ENCODE measurements around the gene ZNF428. TPM values are rescaled to one million over a fixed set of nuclear protein-coding genes. Genes with fewer than 3 reads are reported as not detected.
A peak's percentile ranks its signal among the peaks of the same experiment; 100 is the strongest.
"Not testable (repeated sequence)": the region's sequence is repeated elsewhere in the genome, so short reads cannot be mapped to it uniquely, and the experiment has no call there.

The ZNF428 gene
- total and polyA plus RNA-seq, 10 donors: 19.9 to 54.7 (median 27.7) TPM

DNA sequence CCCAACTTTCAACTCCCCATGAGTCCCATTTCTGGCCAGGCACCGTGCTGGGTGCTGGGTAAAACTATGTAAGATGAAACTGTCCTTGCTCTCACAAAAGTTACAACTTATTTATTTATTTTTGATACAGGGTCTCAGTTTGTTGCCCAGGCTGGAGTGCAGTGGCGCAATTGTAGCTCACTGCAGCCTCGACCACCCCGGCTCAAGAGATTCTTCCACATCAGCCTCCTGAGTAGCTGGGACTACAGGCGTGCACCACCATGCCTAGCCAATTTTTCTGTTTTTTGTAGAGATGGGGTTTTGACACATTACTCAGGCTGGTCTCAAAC is 33.1 kb upstream of the ZNF428 start:
- H3K27me3 ChIP-seq (replicated peaks in 1 of 7): no peaks in the 10 kb centered on the region
- H3K36me3 ChIP-seq: peaks cover 0 to 100% (median 53%) of the 10 kb centered on the region in 6 donors
- DNase-seq: no peak
- peaks cover 0 to 6% (median 0%) of the 10 kb centered on the region in 8 donors for H3K9me3 ChIP-seq
- peaks cover 0 to 11% (median 5%) of the 10 kb centered on the region in 6 donors for H3K4me1 ChIP-seq
- no peak for TF ChIP-seq POLR2AphosphoS5 (IDR thresholded peaks at IDR 0.05)
- TF ChIP-seq, protein P1, sequence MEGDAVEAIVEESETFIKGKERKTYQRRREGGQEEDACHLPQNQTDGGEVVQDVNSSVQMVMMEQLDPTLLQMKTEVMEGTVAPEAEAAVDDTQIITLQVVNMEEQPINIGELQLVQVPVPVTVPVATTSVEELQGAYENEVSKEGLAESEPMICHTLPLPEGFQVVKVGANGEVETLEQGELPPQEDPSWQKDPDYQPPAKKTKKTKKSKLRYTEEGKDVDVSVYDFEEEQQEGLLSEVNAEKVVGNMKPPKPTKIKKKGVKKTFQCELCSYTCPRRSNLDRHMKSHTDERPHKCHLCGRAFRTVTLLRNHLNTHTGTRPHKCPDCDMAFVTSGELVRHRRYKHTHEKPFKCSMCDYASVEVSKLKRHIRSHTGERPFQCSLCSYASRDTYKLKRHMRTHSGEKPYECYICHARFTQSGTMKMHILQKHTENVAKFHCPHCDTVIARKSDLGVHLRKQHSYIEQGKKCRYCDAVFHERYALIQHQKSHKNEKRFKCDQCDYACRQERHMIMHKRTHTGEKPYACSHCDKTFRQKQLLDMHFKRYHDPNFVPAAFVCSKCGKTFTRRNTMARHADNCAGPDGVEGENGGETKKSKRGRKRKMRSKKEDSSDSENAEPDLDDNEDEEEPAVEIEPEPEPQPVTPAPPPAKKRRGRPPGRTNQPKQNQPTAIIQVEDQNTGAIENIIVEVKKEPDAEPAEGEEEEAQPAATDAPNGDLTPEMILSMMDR (IDR thresholded peaks at IDR 0.05 in 8 of 11, conservative IDR thresholded peaks at IDR 0.05 in 3 of 11): peak in 4 of 11 experiments; percentile 12 to 37 (median 21)
- TF ChIP-seq POLR2A (IDR thresholded peaks at IDR 0.05): no peak
- H3K27ac ChIP-seq: no peak overlapping the region
- no peak overlapping the region for H3K4me3 ChIP-seq
- WGBS, 5 donors: 66 to 82% (median 75%) methylated on average over 5 of the region's 5 CpGs
- intact Hi-C loops (cut with DNase I; ENCODE audit: low total_unique reads): no loop called here

- no peak for DNase-seq
- TF ChIP-seq POLR2AphosphoS5 (IDR thresholded peaks at IDR 0.05) (peak in 1 of 3 donors; percentile 25), POLR2A (IDR thresholded peaks at IDR 0.05) (no peak)
- TF ChIP-seq, protein P1 (IDR thresholded peaks at IDR 0.05 in 8 of 11, conservative IDR thresholded peaks at IDR 0.05 in 3 of 11): peak; percentile 35 to 77 (median 73)
- WGBS, 5 donors: 62 to 77% (median 64%) methylated on average over 14 of the region's 14 CpGs
- Histone ChIP-seq H3K36me3 (peaks cover 0 to 100% (median 53%) of the 10 kb centered on the region in 6 donors), H3K27me3 (replicated peaks in 1 of 7) (no peaks in the 10 kb centered on the region), H3K27ac (no peak overlapping the region), H3K4me3 (peak overlapping the region in 1 of 8 donors; percentile 37), H3K4me1 (peaks cover 0 to 11% (median 5%) of the 10 kb centered on the region in 6 donors), H3K9me3 (peaks cover 0 to 6% (median 0%) of the 10 kb centered on the region in 8 donors)
- intact Hi-C loops (cut with DNase I; ENCODE audit: low total_unique reads): no loop called here
These were observed 32.5 kb upstream of the ZNF428 start for GRCh38 chr19:43651758-43652545.

DNA sequence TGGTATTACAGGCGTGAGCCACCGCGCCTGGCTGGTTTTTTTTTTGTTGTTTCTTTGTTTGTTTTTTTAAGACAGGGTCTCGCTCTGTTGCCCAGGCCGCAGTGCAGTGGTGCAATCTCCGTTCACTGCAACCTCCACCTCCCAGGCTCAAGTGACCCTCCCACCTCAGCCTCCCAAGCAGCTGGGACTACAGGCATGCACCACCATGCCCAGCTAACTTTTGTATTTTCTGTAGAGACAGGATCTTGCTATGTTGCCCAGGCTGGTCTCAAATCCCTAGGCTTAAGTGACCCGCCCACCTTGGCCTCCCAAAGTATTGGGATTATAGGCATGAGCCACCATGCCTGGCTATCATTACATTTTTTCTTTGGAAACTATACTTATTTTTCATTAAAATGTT is 30.8 kb upstream of the ZNF428 start:
- intact Hi-C loops (cut with DNase I; ENCODE audit: low total_unique reads); DNase-seq; H3K4me3 ChIP-seq; H3K27ac ChIP-seq; H3K9me3 ChIP-seq; H3K27me3 ChIP-seq (replicated peaks in 1 of 7): not testable (repeated sequence)
- Histone ChIP-seq H3K4me1 (peaks cover 0 to 11% (median 5%) of the 10 kb centered on the region in 6 donors), H3K36me3 (peaks cover 0 to 97% (median 43%) of the 10 kb centered on the region in 6 donors)
- WGBS, 5 donors: 92 to 96% (median 95%) methylated on average over 7 of the region's 7 CpGs

- peaks cover 0 to 11% (median 5%) of the 10 kb centered on the region in 6 donors for H3K4me1 ChIP-seq
- no peak overlapping the region for H3K4me3 ChIP-seq
- WGBS, 5 donors: 69 to 89% (median 81%) methylated on average over 2 of the region's 2 CpGs
- no peak overlapping the region for H3K27ac ChIP-seq
- intact Hi-C loops (cut with DNase I; ENCODE audit: low total_unique reads): no loop called here
- H3K36me3 ChIP-seq: peaks cover 0 to 90% (median 36%) of the 10 kb centered on the region in 6 donors
- no peak for DNase-seq
- peaks cover 0 to 5% (median 0%) of the 10 kb centered on the region in 8 donors for H3K9me3 ChIP-seq
- TF ChIP-seq POLR2AphosphoS5 (IDR thresholded peaks at IDR 0.05) (no peak), POLR2A (IDR thresholded peaks at IDR 0.05) (no peak)
- TF ChIP-seq, protein P1 (IDR thresholded peaks at IDR 0.05 in 8 of 11, conservative IDR thresholded peaks at IDR 0.05 in 3 of 11): no peak
- H3K27me3 ChIP-seq (replicated peaks in 1 of 7): no peaks in the 10 kb centered on the region
These were observed 30.1 kb upstream of the ZNF428 start for GRCh38 chr19:43649514-43649913.

All from spleen (tissue), 11 donors.